ENCODE measurements around the gene GPRASP1.
"Not testable (repeated sequence)": the region's sequence is repeated elsewhere in the genome, so short reads cannot be mapped to it uniquely, and the experiment has no call there.

Gene GPRASP1

GRCh38 chrX:102637561-102637960 lies 13.7 kb upstream of the GPRASP1 start:
- TF ChIP-seq, protein P1, sequence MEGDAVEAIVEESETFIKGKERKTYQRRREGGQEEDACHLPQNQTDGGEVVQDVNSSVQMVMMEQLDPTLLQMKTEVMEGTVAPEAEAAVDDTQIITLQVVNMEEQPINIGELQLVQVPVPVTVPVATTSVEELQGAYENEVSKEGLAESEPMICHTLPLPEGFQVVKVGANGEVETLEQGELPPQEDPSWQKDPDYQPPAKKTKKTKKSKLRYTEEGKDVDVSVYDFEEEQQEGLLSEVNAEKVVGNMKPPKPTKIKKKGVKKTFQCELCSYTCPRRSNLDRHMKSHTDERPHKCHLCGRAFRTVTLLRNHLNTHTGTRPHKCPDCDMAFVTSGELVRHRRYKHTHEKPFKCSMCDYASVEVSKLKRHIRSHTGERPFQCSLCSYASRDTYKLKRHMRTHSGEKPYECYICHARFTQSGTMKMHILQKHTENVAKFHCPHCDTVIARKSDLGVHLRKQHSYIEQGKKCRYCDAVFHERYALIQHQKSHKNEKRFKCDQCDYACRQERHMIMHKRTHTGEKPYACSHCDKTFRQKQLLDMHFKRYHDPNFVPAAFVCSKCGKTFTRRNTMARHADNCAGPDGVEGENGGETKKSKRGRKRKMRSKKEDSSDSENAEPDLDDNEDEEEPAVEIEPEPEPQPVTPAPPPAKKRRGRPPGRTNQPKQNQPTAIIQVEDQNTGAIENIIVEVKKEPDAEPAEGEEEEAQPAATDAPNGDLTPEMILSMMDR (IDR thresholded peaks at IDR 0.05; ENCODE audit: low read depth, low read length) = no peak
- no peak for DNase-seq (ENCODE audit: extremely low read depth, low read depth)

GRCh38 chrX:102650903-102651241 lies 411 bp upstream of the GPRASP1 start:
- DNase-seq (ENCODE audit: extremely low read depth, low read depth) = no peak
- TF ChIP-seq, protein P1 (IDR thresholded peaks at IDR 0.05; ENCODE audit: low read depth, low read length) = no peak

GRCh38 chrX:102652031-102652688 lies 877 bp downstream of the GPRASP1 start:
- TF ChIP-seq, protein P1 (IDR thresholded peaks at IDR 0.05; ENCODE audit: low read depth, low read length) = peak; percentile 53
- DNase-seq (ENCODE audit: extremely low read depth, low read depth) = no peak

DNA sequence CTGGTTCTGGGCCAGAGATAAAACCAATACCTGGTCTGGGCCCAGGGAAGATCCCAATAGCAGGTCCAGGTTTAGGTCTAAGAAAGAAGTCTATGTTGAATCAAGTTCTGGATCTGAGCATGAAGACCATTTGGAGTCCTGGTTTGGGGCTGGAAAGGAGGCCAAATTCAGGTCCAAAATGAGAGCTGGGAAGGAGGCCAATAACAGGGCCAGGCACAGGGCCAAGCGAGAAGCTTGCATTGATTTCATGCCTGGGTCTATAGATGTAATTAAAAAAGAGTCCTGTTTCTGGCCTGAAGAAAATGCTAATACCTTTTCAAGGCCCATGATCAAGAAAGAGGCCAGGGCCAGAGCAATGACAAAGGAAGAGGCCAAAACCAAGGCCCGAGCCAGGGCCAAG lies 3.4 kb downstream of the GPRASP1 start:
- no peak for DNase-seq (ENCODE audit: extremely low read depth, low read depth)
- TF ChIP-seq, protein P1 (IDR thresholded peaks at IDR 0.05; ENCODE audit: low read depth, low read length) = no peak

- no peak for DNase-seq (ENCODE audit: extremely low read depth, low read depth)
- TF ChIP-seq, protein P1 (IDR thresholded peaks at IDR 0.05; ENCODE audit: low read depth, low read length) = no peak
These were observed 7.3 kb downstream of the GPRASP1 start for GRCh38 chrX:102658556-102658955.

GRCh38 chrX:102659790-102660757 lies 8.8 kb downstream of the GPRASP1 start:
- TF ChIP-seq, protein P1 (IDR thresholded peaks at IDR 0.05; ENCODE audit: low read depth, low read length) = peak; percentile 7
- no peak for DNase-seq (ENCODE audit: extremely low read depth, low read depth)

GRCh38 chrX:102663820-102664219 lies 12.5 kb downstream of the GPRASP1 start:
- not testable (repeated sequence) for DNase-seq (ENCODE audit: extremely low read depth, low read depth)

- DNase-seq (ENCODE audit: extremely low read depth, low read depth) = not testable (repeated sequence)
These were observed 15.8 kb downstream of the GPRASP1 start for GRCh38 chrX:102667034-102667433.

All from AG09319 (cell line).